Activated T-helper 17 cell treated with anti-CD3 and anti-CD28 coated beads, Interleukin-2, amount 50 U/mL, for 72 hours (primary cell): ENCODE measurements around the gene ZNF627. TPM values are rescaled to one million over a fixed set of nuclear protein-coding genes. Genes with fewer than 3 reads are reported as not detected.
"Not testable (repeated sequence)": the region's sequence is repeated elsewhere in the genome, so short reads cannot be mapped to it uniquely, and the experiment has no call there.

Experiments
- ATAC-seq: fragments of 150-1000 bp; cut with Tn5 transposase; replicated peaks from 2 replicates; pipeline ENCODE4 v1.10.0; 2021; ENCODE audit warnings: mild to moderate bottlenecking, moderate library complexity
- H3K27ac Mint-ChIP-seq: one replicate; pipeline ENCODE4 v1.8.0; 2022; ENCODE audit warnings: mixed read lengths
- H3K27me3 Mint-ChIP-seq: one replicate; pipeline ENCODE4 v1.8.0; 2022; ENCODE audit warnings: mixed read lengths
- H3K36me3 Mint-ChIP-seq: one replicate; pipeline ENCODE4 v1.8.0; 2022; ENCODE audit warnings: low read depth, mild to moderate bottlenecking, mixed read lengths
- H3K4me1 Mint-ChIP-seq: one replicate; pipeline ENCODE4 v1.8.0; 2022; ENCODE audit warnings: mixed read lengths
- H3K4me3 Mint-ChIP-seq: one replicate; pipeline ENCODE4 v1.8.0; 2022; ENCODE audit warnings: mild to moderate bottlenecking, mixed read lengths
- H3K9me3 Mint-ChIP-seq: one replicate; pipeline ENCODE4 v1.8.0; 2022; ENCODE audit warnings: mixed read lengths
- total RNA-seq, 2 donors: library from RNA; stranded (reverse); gene quantifications; one replicate each; pipeline ENCODE4 v1.2.3, GENCODE V29; 2022

The ZNF627 gene
- total RNA-seq, 2 donors from 2014 or later: 4.6 to 5.9 TPM

GRCh38 chr19:11634018-11634662, 36.9 kb downstream of the ZNF627 start:
- not testable (repeated sequence) for H3K4me1 Mint-ChIP-seq, H3K36me3 Mint-ChIP-seq, H3K9me3 Mint-ChIP-seq, H3K4me3 Mint-ChIP-seq, H3K27me3 Mint-ChIP-seq, ATAC-seq, H3K27ac Mint-ChIP-seq

GRCh38 chr19:11639245-11639601, 41.9 kb downstream of the ZNF627 start:
- ATAC-seq: peak; percentile 10

GRCh38 chr19:11639602-11640471, 42.6 kb downstream of the ZNF627 start:
- H3K36me3 Mint-ChIP-seq: no peaks in the 10 kb centered on the region
- H3K4me3 Mint-ChIP-seq: peak overlapping the region; percentile 69
- no peaks in the 10 kb centered on the region for H3K4me1 Mint-ChIP-seq
- no peak overlapping the region for H3K27ac Mint-ChIP-seq
- ATAC-seq: peak; percentile 100
- peaks cover 4% of the 10 kb centered on the region for H3K27me3 Mint-ChIP-seq
- no peaks in the 10 kb centered on the region for H3K9me3 Mint-ChIP-seq

More at GRCh38 chr19:11639245-11639601, 41.9 kb downstream of the ZNF627 start:
- H3K4me3 Mint-ChIP-seq: peak overlapping the region; percentile 69
- peaks cover 4% of the 10 kb centered on the region for H3K27me3 Mint-ChIP-seq
- no peak overlapping the region for H3K27ac Mint-ChIP-seq
- no peaks in the 10 kb centered on the region for H3K36me3 Mint-ChIP-seq
- H3K9me3 Mint-ChIP-seq: no peaks in the 10 kb centered on the region
- H3K4me1 Mint-ChIP-seq: no peaks in the 10 kb centered on the region

- Mint-ChIP-seq H3K36me3 (no peaks in the 10 kb centered on the region), H3K27me3 (peaks cover 4% of the 10 kb centered on the region), H3K4me1 (no peaks in the 10 kb centered on the region), H3K27ac (no peak overlapping the region), H3K9me3 (no peaks in the 10 kb centered on the region), H3K4me3 (no peak overlapping the region)
- ATAC-seq: no peak
These were observed 44.0 kb downstream of the ZNF627 start for GRCh38 chr19:11641244-11641643.

GRCh38 chr19:11642902-11643301, 45.6 kb downstream of the ZNF627 start:
- H3K4me3 Mint-ChIP-seq: no peak overlapping the region
- no peaks in the 10 kb centered on the region for H3K9me3 Mint-ChIP-seq
- no peak for ATAC-seq
- H3K27ac Mint-ChIP-seq: no peak overlapping the region
- no peaks in the 10 kb centered on the region for H3K36me3 Mint-ChIP-seq
- H3K27me3 Mint-ChIP-seq: peaks cover 4% of the 10 kb centered on the region
- no peaks in the 10 kb centered on the region for H3K4me1 Mint-ChIP-seq

- H3K36me3 Mint-ChIP-seq: no peaks in the 10 kb centered on the region
- H3K4me1 Mint-ChIP-seq: no peaks in the 10 kb centered on the region
These were observed 52.7 kb downstream of the ZNF627 start for GRCh38 chr19:11649941-11650340.

GRCh38 chr19:11651062-11651461, 53.8 kb downstream of the ZNF627 start:
- Mint-ChIP-seq H3K4me1 (no peaks in the 10 kb centered on the region), H3K27me3 (no peaks in the 10 kb centered on the region), H3K36me3 (no peaks in the 10 kb centered on the region), H3K4me3 (no peak overlapping the region), H3K9me3 (peaks cover 10% of the 10 kb centered on the region), H3K27ac (no peak overlapping the region)
- no peak for ATAC-seq

More at GRCh38 chr19:11649941-11650340, 52.7 kb downstream of the ZNF627 start:
- Mint-ChIP-seq H3K27me3 (no peaks in the 10 kb centered on the region), H3K27ac (no peak overlapping the region), H3K4me3 (no peak overlapping the region), H3K9me3 (peaks cover 10% of the 10 kb centered on the region)
- no peak for ATAC-seq

GRCh38 chr19:11652056-11652455, 54.8 kb downstream of the ZNF627 start:
- H3K27ac Mint-ChIP-seq: no peak overlapping the region
- H3K27me3 Mint-ChIP-seq: no peaks in the 10 kb centered on the region
- H3K36me3 Mint-ChIP-seq: no peaks in the 10 kb centered on the region
- ATAC-seq: no peak
- H3K9me3 Mint-ChIP-seq: peaks cover 10% of the 10 kb centered on the region
- no peaks in the 10 kb centered on the region for H3K4me1 Mint-ChIP-seq
- no peak overlapping the region for H3K4me3 Mint-ChIP-seq

- no peak for ATAC-seq
- Mint-ChIP-seq H3K4me1 (no peaks in the 10 kb centered on the region), H3K27me3 (no peaks in the 10 kb centered on the region), H3K36me3 (no peaks in the 10 kb centered on the region), H3K27ac (no peak overlapping the region), H3K9me3 (peaks cover 10% of the 10 kb centered on the region), H3K4me3 (no peak overlapping the region)
These were observed 55.2 kb downstream of the ZNF627 start for GRCh38 chr19:11652492-11652891.

GRCh38 chr19:11656535-11656934, 59.3 kb downstream of the ZNF627 start:
- H3K4me1 Mint-ChIP-seq: no peaks in the 10 kb centered on the region
- H3K27me3 Mint-ChIP-seq: no peaks in the 10 kb centered on the region

GRCh38 chr19:11657307-11657706, 60.0 kb downstream of the ZNF627 start:
- H3K9me3 Mint-ChIP-seq: peaks cover 1% of the 10 kb centered on the region
- ATAC-seq: no peak
- H3K27ac Mint-ChIP-seq: no peak overlapping the region
- no peak overlapping the region for H3K4me3 Mint-ChIP-seq
- no peaks in the 10 kb centered on the region for H3K27me3 Mint-ChIP-seq
- no peaks in the 10 kb centered on the region for H3K4me1 Mint-ChIP-seq
- no peaks in the 10 kb centered on the region for H3K36me3 Mint-ChIP-seq

More at GRCh38 chr19:11656535-11656934, 59.3 kb downstream of the ZNF627 start:
- Mint-ChIP-seq H3K9me3 (peaks cover 9% of the 10 kb centered on the region), H3K4me3 (no peak overlapping the region), H3K36me3 (no peaks in the 10 kb centered on the region), H3K27ac (no peak overlapping the region)
- no peak for ATAC-seq

- no peak overlapping the region for H3K27ac Mint-ChIP-seq
- no peaks in the 10 kb centered on the region for H3K36me3 Mint-ChIP-seq
- H3K4me3 Mint-ChIP-seq: no peak overlapping the region
- no peaks in the 10 kb centered on the region for H3K9me3 Mint-ChIP-seq
- H3K27me3 Mint-ChIP-seq: no peaks in the 10 kb centered on the region
- ATAC-seq: no peak
- no peaks in the 10 kb centered on the region for H3K4me1 Mint-ChIP-seq
These were observed 61.7 kb downstream of the ZNF627 start for GRCh38 chr19:11658970-11659369.

GRCh38 chr19:11659612-11660011, 62.3 kb downstream of the ZNF627 start:
- H3K36me3 Mint-ChIP-seq: no peaks in the 10 kb centered on the region
- ATAC-seq: no peak
- H3K4me3 Mint-ChIP-seq: no peak overlapping the region
- H3K9me3 Mint-ChIP-seq: no peaks in the 10 kb centered on the region
- H3K4me1 Mint-ChIP-seq: no peaks in the 10 kb centered on the region
- H3K27me3 Mint-ChIP-seq: peaks cover 4% of the 10 kb centered on the region
- no peak overlapping the region for H3K27ac Mint-ChIP-seq

- Mint-ChIP-seq H3K9me3 (no peaks in the 10 kb centered on the region), H3K4me1 (no peaks in the 10 kb centered on the region), H3K4me3 (no peak overlapping the region)
These were observed 65.0 kb downstream of the ZNF627 start for GRCh38 chr19:11662278-11662677.

GRCh38 chr19:11663181-11663591, 65.9 kb downstream of the ZNF627 start:
- Mint-ChIP-seq H3K4me3 (no peak overlapping the region), H3K9me3 (no peaks in the 10 kb centered on the region), H3K27ac (no peak overlapping the region), H3K4me1 (no peaks in the 10 kb centered on the region), H3K27me3 (peaks cover 4% of the 10 kb centered on the region), H3K36me3 (no peaks in the 10 kb centered on the region)
- ATAC-seq: no peak

More at GRCh38 chr19:11662278-11662677, 65.0 kb downstream of the ZNF627 start:
- H3K36me3 Mint-ChIP-seq: no peaks in the 10 kb centered on the region
- H3K27ac Mint-ChIP-seq: no peak overlapping the region
- ATAC-seq: no peak
- H3K27me3 Mint-ChIP-seq: peaks cover 4% of the 10 kb centered on the region
